Measurements from ENCODE around the gene DUOX1. TPM values are rescaled to one million over a fixed set of nuclear protein-coding genes. Genes with fewer than 3 reads are reported as not detected.

DUOX1 gene
- total RNA-seq, 8 experiments from 2014 or later: 0.72 to 3.0 (median 1.4) TPM

- Histone ChIP-seq H3K27ac (peak overlapping the region; percentile 43 to 79), H3K4me3 (no peak overlapping the region), H3K4me1 (replicated peaks in 1 of 2) (peaks cover 46 to 78% of the 10 kb centered on the region in 2 donors)
- in situ Hi-C loops (cut with MboI; ENCODE audit: low pct_unique_long_range_greater_than_20kb in 2 of 9, low sequenced_read_pairs in 9 of 9, unreplicated experiment in 9 of 9): loop anchor here in 3 of 9 experiments (25.0 kb wide), 2 partner anchors 217 to 242 kb away; partner anchors contain the start of gene GATM (in 2 of the 3)
- ATAC-seq (replicated peaks in 6 of 8): peak in 1 of 8 experiments; percentile 8
- 25 to 83% (median 43%) methylated on average over 1 to 4 of the region's 4 CpGs; no CpG with 5 or more reads in 5 of the 10 experiments for WGBS, 10 experiments
Observed at GRCh38 chr15:45169608-45170480, 40.0 kb downstream of the DUOX1 start.

DNA sequence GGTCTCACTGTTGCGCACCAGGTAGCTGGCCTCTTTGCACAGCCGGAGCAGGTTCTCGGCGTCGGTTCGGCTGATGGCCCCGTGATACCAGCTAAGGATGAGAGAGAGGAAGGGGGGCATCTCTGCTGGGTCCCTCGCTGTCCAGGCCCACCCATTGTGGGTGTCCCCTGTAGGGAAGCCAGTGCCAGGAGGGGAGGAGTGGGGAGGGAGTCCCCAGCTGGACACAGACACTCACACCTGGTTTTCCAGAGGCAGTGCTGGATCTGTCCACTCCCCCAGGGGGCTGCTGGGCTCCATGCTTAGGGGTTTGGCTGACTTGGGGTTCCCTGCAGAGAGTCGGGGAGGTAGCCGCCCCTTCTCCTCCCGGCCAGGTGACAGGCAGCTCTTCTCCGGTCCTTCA, 42.1 kb downstream of the DUOX1 start:
- 68 to 100% (median 90%) methylated on average over 1 to 6 of the region's 12 CpGs; no CpG with 5 or more reads in 6 of the 10 experiments for WGBS, 10 experiments
- H3K4me1 ChIP-seq (replicated peaks in 1 of 2): peaks cover 42 to 70% of the 10 kb centered on the region in 2 donors
- peak overlapping the region in 1 of 2 donors; percentile 81 for H3K27ac ChIP-seq
- no peak overlapping the region for H3K4me3 ChIP-seq
- ATAC-seq (replicated peaks in 6 of 8): no peak
- in situ Hi-C loops (cut with MboI; ENCODE audit: low pct_unique_long_range_greater_than_20kb in 2 of 9, low sequenced_read_pairs in 9 of 9, unreplicated experiment in 9 of 9): loop anchor here in 3 of 9 experiments (25.0 kb wide), 2 partner anchors 215 to 240 kb away; partner anchors contain the start of gene GATM (in 2 of the 3)

DNA sequence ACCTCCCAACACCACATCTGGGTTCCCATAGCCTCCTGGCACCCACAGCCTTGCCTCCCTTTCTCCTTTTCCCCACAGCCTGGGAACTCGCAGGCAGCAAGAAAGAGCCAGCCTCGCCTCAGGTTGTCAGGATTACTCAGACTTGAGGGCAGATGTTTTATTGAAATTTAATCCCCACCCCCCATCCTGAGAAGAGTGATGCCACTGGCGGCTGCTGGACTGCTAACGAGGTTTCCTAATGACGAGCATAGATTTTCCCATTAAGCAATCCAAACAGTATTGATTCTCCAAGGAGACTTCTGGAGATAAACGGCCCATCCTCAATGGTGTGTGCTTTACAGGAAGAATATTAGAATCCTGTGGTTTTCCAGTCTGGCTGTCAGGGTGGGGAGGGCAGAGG, 44.3 kb downstream of the DUOX1 start:
- ATAC-seq (replicated peaks in 6 of 8): peak in 5 of 8 experiments; percentile 72 to 87 (median 73)
- Histone ChIP-seq H3K4me3 (no peak overlapping the region), H3K4me1 (replicated peaks in 1 of 2) (peaks cover 40 to 55% of the 10 kb centered on the region in 2 donors), H3K27ac (peak overlapping the region; percentile 80 to 81)
- in situ Hi-C loops (cut with MboI; ENCODE audit: low pct_unique_long_range_greater_than_20kb in 2 of 9, low sequenced_read_pairs in 9 of 9, unreplicated experiment in 9 of 9): loop anchor here in 3 of 9 experiments (25.0 kb wide), 2 partner anchors 213 to 238 kb away; partner anchors contain the start of gene GATM (in 2 of the 3)
- 80 to 100% (median 80%) methylated on average over 1 to 2 of the region's 6 CpGs; no CpG with 5 or more reads in 7 of the 10 experiments for WGBS, 10 experiments

- Histone ChIP-seq H3K4me3 (no peak overlapping the region), H3K27ac (peak overlapping the region; percentile 42 to 80), H3K4me1 (replicated peaks in 1 of 2) (peaks cover 35 to 50% of the 10 kb centered on the region in 2 donors)
- in situ Hi-C loops (cut with MboI; ENCODE audit: low pct_unique_long_range_greater_than_20kb in 2 of 9, low sequenced_read_pairs in 9 of 9, unreplicated experiment in 9 of 9): loop anchor here in 3 of 9 experiments (25.0 kb wide), 2 partner anchors 213 to 238 kb away; partner anchors contain the start of gene GATM (in 2 of the 3)
- 57 to 100% (median 69%) methylated on average over 1 to 2 of the region's 2 CpGs; no CpG with 5 or more reads in 4 of the 10 experiments for WGBS, 10 experiments
- no peak for ATAC-seq (replicated peaks in 6 of 8)
Observed at GRCh38 chr15:45174577-45174976, 44.8 kb downstream of the DUOX1 start.

DNA sequence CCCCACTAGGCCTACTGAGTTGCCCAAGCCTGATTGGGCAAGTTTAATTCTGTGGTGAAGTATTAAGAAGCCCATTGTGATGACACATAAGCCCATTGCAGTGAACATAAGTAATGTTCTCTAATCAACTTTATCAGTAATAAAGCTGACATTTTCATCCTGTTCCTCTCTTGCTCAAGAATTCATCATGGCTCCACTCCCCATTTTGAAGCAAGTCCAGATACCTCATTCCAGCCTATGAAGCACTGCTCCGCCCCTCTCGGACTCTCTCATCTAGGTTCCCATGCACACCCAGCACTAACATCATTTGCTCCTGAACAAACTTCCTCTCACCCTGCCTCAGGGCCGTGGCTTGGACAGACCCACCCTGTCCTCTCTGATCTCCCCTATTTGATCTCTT, 47.5 kb downstream of the DUOX1 start:
- in situ Hi-C loops (cut with MboI; ENCODE audit: low pct_unique_long_range_greater_than_20kb in 2 of 9, low sequenced_read_pairs in 9 of 9, unreplicated experiment in 9 of 9): loop anchor here in 1 of 9 experiments (25.0 kb wide), 1 partner anchor 210 kb away; the partner anchor contains the start of gene GATM

GRCh38 chr15:45179221-45179985, 49.6 kb downstream of the DUOX1 start:
- WGBS, 10 experiments: 50 to 100% (median 90%) methylated on average over 2 to 7 of the region's 13 CpGs; no CpG with 5 or more reads in 2 of the 10 experiments
- in situ Hi-C loops (cut with MboI; ENCODE audit: low pct_unique_long_range_greater_than_20kb in 2 of 9, low sequenced_read_pairs in 9 of 9, unreplicated experiment in 9 of 9): loop anchor here in 1 of 9 experiments (25.0 kb wide), 1 partner anchor 208 kb away; the partner anchor contains the start of gene GATM
- peaks cover 17 to 23% of the 10 kb centered on the region in 2 donors for H3K4me1 ChIP-seq (replicated peaks in 1 of 2)
- H3K27ac ChIP-seq: no peak overlapping the region
- H3K4me3 ChIP-seq: no peak overlapping the region
- ATAC-seq (replicated peaks in 6 of 8): peak in 1 of 8 experiments; percentile 68

More for the DNA sequence above, 47.5 kb downstream of the DUOX1 start:
- 50 to 100% (median 92%) methylated on average over 1 to 3 of the region's 3 CpGs; no CpG with 5 or more reads in 2 of the 10 experiments for WGBS, 10 experiments
- Histone ChIP-seq H3K4me1 (replicated peaks in 1 of 2) (peaks cover 36 to 37% of the 10 kb centered on the region in 2 donors), H3K4me3 (no peak overlapping the region), H3K27ac (no peak overlapping the region)
- ATAC-seq (replicated peaks in 6 of 8): no peak

GRCh38 chr15:45180201-45180600, 50.4 kb downstream of the DUOX1 start:
- no peak for ATAC-seq (replicated peaks in 6 of 8)
- 51 to 100% (median 100%) methylated on average over 1 to 3 of the region's 7 CpGs; no CpG with 5 or more reads in 5 of the 10 experiments for WGBS, 10 experiments
- Histone ChIP-seq H3K27ac (no peak overlapping the region), H3K4me3 (no peak overlapping the region), H3K4me1 (replicated peaks in 1 of 2) (peaks cover 17 to 23% of the 10 kb centered on the region in 2 donors)
- in situ Hi-C loops (cut with MboI; ENCODE audit: low pct_unique_long_range_greater_than_20kb in 2 of 9, low sequenced_read_pairs in 9 of 9, unreplicated experiment in 9 of 9): loop anchor here in 1 of 9 experiments (25.0 kb wide), 1 partner anchor 207 kb away; the partner anchor contains the start of gene GATM

- H3K27ac ChIP-seq: no peak overlapping the region
- ATAC-seq (replicated peaks in 6 of 8): no peak
- WGBS, 10 experiments: 100% methylated on average over 1 of the region's 8 CpGs; no CpG with 5 or more reads in 9 of the 10 experiments
- in situ Hi-C loops (cut with MboI; ENCODE audit: low pct_unique_long_range_greater_than_20kb in 2 of 9, low sequenced_read_pairs in 9 of 9, unreplicated experiment in 9 of 9): loop anchor here in 1 of 9 experiments (25.0 kb wide), 1 partner anchor 206 kb away; the partner anchor contains the start of gene GATM
- H3K4me3 ChIP-seq: no peak overlapping the region
- H3K4me1 ChIP-seq (replicated peaks in 1 of 2): peaks cover 20 to 27% of the 10 kb centered on the region in 2 donors
Observed at GRCh38 chr15:45180648-45181436, 51.0 kb downstream of the DUOX1 start.

DNA sequence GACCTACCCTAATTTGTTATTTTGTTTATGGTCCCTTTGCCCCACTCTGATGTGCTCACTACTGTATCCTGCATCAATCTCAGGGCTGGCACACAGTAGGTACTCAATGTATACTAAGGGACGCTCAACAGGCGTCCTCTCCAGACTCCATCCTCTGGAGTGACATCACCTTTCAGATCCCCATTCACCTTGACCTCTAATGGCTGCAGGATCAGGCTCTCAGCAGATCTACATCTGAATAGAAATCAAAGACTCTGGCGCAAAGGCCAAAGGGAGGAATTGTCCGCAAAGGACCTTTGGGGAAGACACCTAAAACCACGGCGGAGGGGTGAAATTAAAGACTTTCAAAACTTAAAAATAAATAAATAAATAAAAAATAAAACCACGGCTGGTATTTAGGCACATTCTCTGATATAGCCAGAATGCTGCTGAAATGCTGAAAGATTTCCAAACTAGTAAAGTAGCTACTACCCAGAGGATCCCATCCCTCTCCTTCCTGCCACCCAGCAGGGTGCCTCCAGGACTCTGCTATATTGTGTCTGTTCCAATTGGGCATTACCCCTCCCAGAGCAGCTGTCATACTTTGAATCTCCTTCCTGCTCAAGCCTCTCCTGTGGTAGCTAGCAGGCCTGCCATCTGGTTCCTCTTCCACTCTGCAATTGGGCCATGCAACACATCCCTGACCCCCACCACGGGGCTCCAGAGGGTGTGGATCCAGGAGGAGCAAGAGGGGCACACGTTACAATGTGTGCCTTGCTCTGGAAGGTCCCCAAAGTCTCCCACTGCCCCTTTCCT, 51.9 kb downstream of the DUOX1 start:
- peaks cover 27 to 31% of the 10 kb centered on the region in 2 donors for H3K4me1 ChIP-seq (replicated peaks in 1 of 2)
- no peak overlapping the region for H3K4me3 ChIP-seq
- H3K27ac ChIP-seq: no peak overlapping the region
- in situ Hi-C loops (cut with MboI; ENCODE audit: low pct_unique_long_range_greater_than_20kb in 2 of 9, low sequenced_read_pairs in 9 of 9, unreplicated experiment in 9 of 9): loop anchor here in 1 of 9 experiments (25.0 kb wide), 1 partner anchor 206 kb away; the partner anchor contains the start of gene GATM
- 17 to 100% (median 82%) methylated on average over 1 to 8 of the region's 9 CpGs for WGBS, 10 experiments
- ATAC-seq (replicated peaks in 6 of 8): peak in 3 of 8 experiments; percentile 10 to 19 (median 17)

DNA sequence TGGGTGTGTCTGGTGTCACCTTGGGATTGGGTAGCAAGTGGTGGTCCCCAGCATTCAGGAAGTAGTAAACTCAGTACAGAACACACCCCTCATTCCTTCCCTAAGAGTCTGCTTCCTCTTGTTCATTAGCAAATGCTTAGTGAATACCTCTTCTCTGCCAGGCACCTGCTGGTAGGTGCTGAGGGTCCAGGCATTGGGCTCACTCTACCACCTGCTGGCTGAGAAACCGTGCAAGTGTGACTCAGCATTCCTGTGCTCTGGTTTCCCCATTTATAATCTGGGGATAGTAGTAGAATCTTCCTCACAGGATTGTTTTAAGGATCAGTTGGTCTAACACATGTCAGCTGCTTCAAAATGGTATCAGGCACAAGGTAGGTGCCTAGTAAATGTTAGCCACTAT, 53.2 kb downstream of the DUOX1 start:
- no peak overlapping the region for H3K4me3 ChIP-seq
- H3K4me1 ChIP-seq (replicated peaks in 1 of 2): peaks cover 28 to 31% of the 10 kb centered on the region in 2 donors
- no peak for ATAC-seq (replicated peaks in 6 of 8)
- H3K27ac ChIP-seq: no peak overlapping the region
- in situ Hi-C loops (cut with MboI; ENCODE audit: low pct_unique_long_range_greater_than_20kb in 2 of 9, low sequenced_read_pairs in 9 of 9, unreplicated experiment in 9 of 9): loop anchor here in 1 of 9 experiments (25.0 kb wide), 1 partner anchor 204 kb away; the partner anchor contains the start of gene GATM
- WGBS, 10 experiments: 0 to 60% (median 40%) methylated on average over 1 of the region's 1 CpG; no CpG with 5 or more reads in 7 of the 10 experiments

DNA sequence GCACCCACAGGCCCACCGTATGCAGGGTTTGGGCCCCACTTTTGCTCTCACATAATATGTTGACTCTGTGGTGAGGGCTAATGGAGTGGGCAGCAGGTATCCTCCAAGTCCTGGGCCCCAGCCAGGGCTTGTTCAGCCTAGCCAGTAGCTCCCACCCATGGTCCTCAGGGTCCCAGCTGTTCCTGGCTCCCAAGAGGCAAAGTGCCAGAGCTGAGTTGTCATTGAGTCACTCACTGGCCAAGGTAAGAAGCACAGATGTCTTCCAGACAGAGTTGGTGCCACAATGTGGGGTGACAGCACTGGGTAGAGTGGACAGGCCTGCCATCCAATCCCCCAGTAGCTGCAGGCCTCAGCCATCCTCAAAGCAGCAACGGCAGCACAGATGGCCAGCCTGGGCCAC, 53.7 kb downstream of the DUOX1 start:
- Histone ChIP-seq H3K4me1 (replicated peaks in 1 of 2) (peaks cover 28 to 31% of the 10 kb centered on the region in 2 donors), H3K4me3 (no peak overlapping the region), H3K27ac (no peak overlapping the region)
- no peak for ATAC-seq (replicated peaks in 6 of 8)
- 67 to 100% (median 100%) methylated on average over 1 to 2 of the region's 2 CpGs; no CpG with 5 or more reads in 7 of the 10 experiments for WGBS, 10 experiments
- in situ Hi-C loops (cut with MboI; ENCODE audit: low pct_unique_long_range_greater_than_20kb in 2 of 9, low sequenced_read_pairs in 9 of 9, unreplicated experiment in 9 of 9): loop anchor here in 1 of 9 experiments (25.0 kb wide), 1 partner anchor 204 kb away; the partner anchor contains the start of gene GATM
